Fibroblast of the aortic adventitia (primary cell): Measurements from ENCODE around the gene UGT3A2. TPM values are rescaled to one million over a fixed set of nuclear protein-coding genes. Genes with fewer than 3 reads are reported as not detected.
A peak's percentile ranks its signal among the peaks of the same experiment; 100 is the strongest.

Experiments
- DNase-seq: peaks from one replicate; pipeline ENCODE4 v3.0.0-alpha.2; 2010; ENCODE audit warnings: low read depth
- H3K4me3 ChIP-seq: 2 replicates; pipeline ENCODE4 v1.5.1; 2011; ENCODE audit warnings: low read depth, mild to moderate bottlenecking, control low read depth, low read length, moderate library complexity
- CTCF ChIP-seq: IDR thresholded peaks from 2 replicates; pipeline ENCODE4 v1.5.1; 2011; ENCODE audit warnings: mild to moderate bottlenecking, low read length, control low read depth, inconsistent platforms; ENCODE audit not compliant: insufficient read depth
- total RNA-seq: library from RNA; depleted of rRNA; stranded (reverse); fragments of >200 nt; gene quantifications from 2 replicates; pipeline ENCODE4 v1.2.3, GENCODE V29; 2012; ENCODE audit warnings: low replicate concordance

Gene UGT3A2
- total RNA-seq, 1 donor = not detected

DNA sequence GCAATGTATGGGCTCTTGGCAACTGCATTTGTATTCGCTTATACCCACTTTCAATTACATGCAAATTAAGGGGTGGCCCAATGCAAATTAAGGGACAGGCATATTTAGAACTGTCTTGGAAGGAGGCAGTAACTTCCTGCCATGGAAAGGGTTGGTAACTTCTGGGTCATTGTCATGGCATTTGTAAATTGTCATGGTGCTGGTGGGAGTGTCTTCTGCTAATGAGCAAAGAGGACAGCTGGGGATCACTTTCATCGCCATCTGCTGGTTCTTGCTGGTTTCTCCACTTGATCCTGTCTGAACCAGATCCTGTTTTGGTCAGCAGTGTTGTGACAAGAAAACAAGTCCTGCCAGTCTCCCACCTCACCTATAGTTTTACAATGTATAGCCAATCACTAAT, 23.3 kb upstream of the UGT3A2 start:
- peak; percentile 29 for TF ChIP-seq CTCF
- peak; percentile 8 for DNase-seq
- no peak overlapping the region for H3K4me3 ChIP-seq

GRCh38 chr5:36079200-36079781, 12.6 kb upstream of the UGT3A2 start:
- no peak overlapping the region for H3K4me3 ChIP-seq
- peak; percentile 73 for TF ChIP-seq CTCF
- DNase-seq = peak; percentile 59

DNA sequence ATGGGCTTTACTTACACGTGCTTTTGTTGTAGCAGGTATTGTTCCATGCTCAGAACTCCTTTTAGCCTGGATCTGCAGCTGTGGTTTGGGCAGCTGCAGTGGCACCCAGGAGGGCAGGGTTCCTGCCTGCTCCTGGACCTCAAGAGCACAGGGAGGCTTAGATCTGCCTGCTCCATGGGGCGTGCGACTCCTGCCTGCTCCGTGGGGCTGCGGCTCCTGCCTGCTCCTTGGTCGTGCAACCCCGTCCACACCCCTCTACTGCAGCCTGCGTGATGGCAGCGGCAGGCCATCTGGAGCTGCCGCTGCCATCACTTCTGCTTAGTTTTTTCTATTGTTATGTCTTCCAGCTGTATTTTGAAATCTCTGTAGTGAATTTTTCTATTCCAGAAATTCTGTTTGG, 11.7 kb upstream of the UGT3A2 start:
- DNase-seq = no peak
- H3K4me3 ChIP-seq = no peak overlapping the region
- no peak for TF ChIP-seq CTCF

GRCh38 chr5:36073595-36074216, 7.0 kb upstream of the UGT3A2 start:
- peak; percentile 7 for DNase-seq
- no peak overlapping the region for H3K4me3 ChIP-seq
- no peak for TF ChIP-seq CTCF

- peak overlapping the region; percentile 57 for H3K4me3 ChIP-seq
- DNase-seq = peak; percentile 4
- no peak for TF ChIP-seq CTCF
Observed at GRCh38 chr5:36070687-36071571, 4.2 kb upstream of the UGT3A2 start.

- no peak for DNase-seq
- TF ChIP-seq CTCF = no peak
- no peak overlapping the region for H3K4me3 ChIP-seq
Observed at GRCh38 chr5:36068751-36069281, 2.1 kb upstream of the UGT3A2 start.
